ENCODE data around the gene SAMD3.

GRCh38 chr6:130107710-130108109 lies 115.0 kb downstream of the SAMD3 start:
- TF ChIP-seq RAD21 (IDR thresholded peaks at IDR 0.05; ENCODE audit: low read depth) (no peak), POLR2AphosphoS5 (IDR thresholded peaks at IDR 0.05; ENCODE audit: low read depth, low read length) (no peak), TCF7L2 (IDR thresholded peaks at IDR 0.05; ENCODE audit: borderline replicate concordance, extremely low read depth, insufficient read depth, insufficient read length) (no peak)

All from HCT116 (cell line).